ENCODE results near the gene CIB2. TPM values are rescaled to one million over a fixed set of nuclear protein-coding genes. Genes with fewer than 3 reads are reported as not detected.
"Not testable (repeated sequence)": the region's sequence is repeated elsewhere in the genome, so short reads cannot be mapped to it uniquely, and the experiment has no call there.

Gene CIB2
- total RNA-seq, 4 donors from 2014 or later: 6.6 to 16.2 (median 10.9) TPM

DNA sequence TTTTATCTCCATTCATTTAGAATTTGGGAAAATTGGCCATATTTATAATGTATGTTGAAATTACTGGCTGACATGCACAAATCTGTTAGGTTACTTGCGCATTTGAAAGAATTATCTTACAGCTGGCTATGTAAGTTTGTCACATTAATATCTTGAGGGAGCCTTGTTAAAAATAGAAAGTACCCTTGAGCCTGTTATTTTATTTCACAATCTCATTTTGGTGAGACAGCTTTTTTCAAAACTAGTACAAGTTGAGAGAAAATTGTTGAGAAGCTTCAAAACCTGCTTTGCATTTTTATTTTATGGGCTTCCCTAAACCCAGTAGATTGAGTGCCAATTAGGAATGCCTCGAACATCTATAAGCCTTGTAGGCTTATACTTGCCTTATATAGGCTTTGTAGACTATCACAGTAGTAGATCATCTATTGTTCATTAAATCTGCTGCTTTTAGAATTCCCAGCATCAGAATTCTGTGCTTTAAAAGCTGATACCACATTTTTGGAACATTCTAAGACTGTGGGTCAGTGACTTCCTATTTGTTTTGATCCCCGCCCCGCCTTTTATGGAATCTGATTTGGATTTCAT, 24.2 kb upstream of the CIB2 start:
- TF ChIP-seq, protein P1, sequence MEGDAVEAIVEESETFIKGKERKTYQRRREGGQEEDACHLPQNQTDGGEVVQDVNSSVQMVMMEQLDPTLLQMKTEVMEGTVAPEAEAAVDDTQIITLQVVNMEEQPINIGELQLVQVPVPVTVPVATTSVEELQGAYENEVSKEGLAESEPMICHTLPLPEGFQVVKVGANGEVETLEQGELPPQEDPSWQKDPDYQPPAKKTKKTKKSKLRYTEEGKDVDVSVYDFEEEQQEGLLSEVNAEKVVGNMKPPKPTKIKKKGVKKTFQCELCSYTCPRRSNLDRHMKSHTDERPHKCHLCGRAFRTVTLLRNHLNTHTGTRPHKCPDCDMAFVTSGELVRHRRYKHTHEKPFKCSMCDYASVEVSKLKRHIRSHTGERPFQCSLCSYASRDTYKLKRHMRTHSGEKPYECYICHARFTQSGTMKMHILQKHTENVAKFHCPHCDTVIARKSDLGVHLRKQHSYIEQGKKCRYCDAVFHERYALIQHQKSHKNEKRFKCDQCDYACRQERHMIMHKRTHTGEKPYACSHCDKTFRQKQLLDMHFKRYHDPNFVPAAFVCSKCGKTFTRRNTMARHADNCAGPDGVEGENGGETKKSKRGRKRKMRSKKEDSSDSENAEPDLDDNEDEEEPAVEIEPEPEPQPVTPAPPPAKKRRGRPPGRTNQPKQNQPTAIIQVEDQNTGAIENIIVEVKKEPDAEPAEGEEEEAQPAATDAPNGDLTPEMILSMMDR (IDR thresholded peaks at IDR 0.05): no peak
- H3K4me3 ChIP-seq (ENCODE audit: low read depth, poor library complexity, severe bottlenecking): no peak overlapping the region
- WGBS, 2 donors: 66 to 69% methylated on average over 4 of the region's 4 CpGs
- no peak for DNase-seq (ENCODE audit: low spot score in 2 of 2)
- intact Hi-C loops (cut with DNase I; ENCODE audit: low total_unique reads): no loop called here

DNA sequence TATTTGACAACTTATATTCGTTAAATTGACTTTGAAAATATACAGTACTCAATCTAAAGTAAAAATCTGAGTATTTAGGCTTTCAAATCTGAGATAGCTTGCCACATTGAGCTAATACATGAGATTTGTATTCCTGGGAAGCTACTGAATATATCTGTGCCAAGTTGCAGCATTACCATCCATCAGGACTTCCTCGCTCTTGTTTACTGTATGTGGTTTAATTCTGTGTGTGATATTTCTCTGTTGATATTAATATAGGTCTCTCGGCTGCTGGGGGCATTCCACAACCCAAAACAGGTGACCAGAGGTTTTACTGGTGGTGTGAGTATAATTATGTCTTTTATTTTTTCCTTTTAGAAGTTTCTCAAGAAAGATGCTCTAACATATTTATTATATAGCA, 23.7 kb upstream of the CIB2 start:
- TF ChIP-seq, protein P1 (IDR thresholded peaks at IDR 0.05): no peak
- no peak for TF ChIP-seq POLR2A (IDR thresholded peaks at IDR 0.05)
- DNase-seq (ENCODE audit: low spot score in 2 of 2): no peak
- 67 to 70% methylated on average over 3 of the region's 3 CpGs for WGBS, 2 donors
- intact Hi-C loops (cut with DNase I; ENCODE audit: low total_unique reads): no loop called here
- H3K4me3 ChIP-seq (ENCODE audit: low read depth, poor library complexity, severe bottlenecking): no peak overlapping the region

DNA sequence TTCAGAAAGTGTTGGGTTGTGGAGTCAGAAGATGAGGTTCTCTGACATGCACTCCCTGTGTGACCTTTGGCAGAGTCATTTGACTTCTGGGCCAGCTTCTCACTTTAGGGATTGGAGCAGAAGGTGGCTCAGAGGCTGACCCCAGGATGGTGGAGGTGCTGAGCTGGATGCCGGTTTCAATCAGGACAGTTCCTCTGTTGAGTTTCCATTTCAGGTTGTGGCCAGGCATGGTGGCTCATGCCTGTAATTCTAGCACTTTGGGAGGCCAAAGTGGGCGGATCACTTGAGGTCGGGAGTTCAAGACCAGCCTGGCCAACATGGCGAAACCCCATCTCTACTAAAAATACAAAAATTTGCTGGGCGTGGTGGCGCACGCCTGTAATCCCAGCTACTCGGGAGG, 19.8 kb upstream of the CIB2 start:
- H3K4me3 ChIP-seq (ENCODE audit: low read depth, poor library complexity, severe bottlenecking); intact Hi-C loops (cut with DNase I; ENCODE audit: low total_unique reads); DNase-seq (ENCODE audit: low spot score in 2 of 2): not testable (repeated sequence)
- WGBS, 2 donors: 92 to 93% methylated on average over 8 of the region's 8 CpGs

DNA sequence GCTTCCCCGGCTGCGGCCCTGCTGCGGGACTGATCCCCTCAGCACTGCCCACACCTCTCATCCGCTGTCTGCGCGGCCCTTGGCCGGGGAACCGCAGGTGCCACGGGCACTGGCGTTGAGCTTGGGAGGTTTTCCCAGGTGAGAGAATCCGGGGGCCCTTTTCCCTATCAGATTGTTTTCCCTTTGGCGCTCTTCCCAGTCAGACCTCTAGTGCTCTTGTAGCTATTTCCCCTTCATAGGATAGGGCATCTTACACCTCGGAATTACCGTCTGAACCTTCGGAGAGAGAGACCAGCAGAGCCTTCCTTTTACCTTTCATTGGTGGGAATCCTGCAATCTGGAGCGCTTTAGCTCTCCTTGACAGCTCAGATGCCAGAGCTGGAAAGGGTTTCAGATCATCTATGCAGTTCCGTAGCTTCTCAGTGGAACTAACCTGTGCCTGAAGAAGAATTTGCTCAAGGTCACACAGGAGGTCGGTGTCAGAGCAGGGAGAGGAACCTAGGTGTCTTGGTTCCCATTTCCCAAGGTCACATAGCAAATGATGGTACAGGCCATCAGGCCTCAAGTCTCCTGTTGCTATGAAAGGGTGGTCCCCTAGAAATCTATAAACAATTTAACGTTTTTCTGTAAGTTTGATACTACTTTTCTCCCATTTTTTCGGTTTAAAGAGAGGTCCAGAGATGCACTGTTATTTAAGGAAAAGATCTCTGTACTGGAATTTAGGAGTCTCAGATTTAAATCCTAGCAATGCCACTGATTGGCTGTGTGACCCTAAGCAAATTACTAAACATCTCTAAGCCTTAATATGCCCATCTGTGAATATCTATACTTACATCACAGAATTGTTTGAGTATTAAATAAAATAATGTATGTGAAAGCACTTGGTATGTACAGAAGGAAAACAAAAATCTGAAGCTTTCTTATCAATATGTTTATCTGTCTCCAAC, 18.8 kb upstream of the CIB2 start:
- TF ChIP-seq, protein P1 (IDR thresholded peaks at IDR 0.05): no peak
- no peak for TF ChIP-seq POLR2A (IDR thresholded peaks at IDR 0.05)
- intact Hi-C loops (cut with DNase I; ENCODE audit: low total_unique reads): no loop called here
- 11 to 20% methylated on average over 15 to 19 of the region's 20 CpGs for WGBS, 2 donors
- peak overlapping the region; percentile 56 for H3K4me3 ChIP-seq (ENCODE audit: low read depth, poor library complexity, severe bottlenecking)
- no peak for DNase-seq (ENCODE audit: low spot score in 2 of 2)

DNA sequence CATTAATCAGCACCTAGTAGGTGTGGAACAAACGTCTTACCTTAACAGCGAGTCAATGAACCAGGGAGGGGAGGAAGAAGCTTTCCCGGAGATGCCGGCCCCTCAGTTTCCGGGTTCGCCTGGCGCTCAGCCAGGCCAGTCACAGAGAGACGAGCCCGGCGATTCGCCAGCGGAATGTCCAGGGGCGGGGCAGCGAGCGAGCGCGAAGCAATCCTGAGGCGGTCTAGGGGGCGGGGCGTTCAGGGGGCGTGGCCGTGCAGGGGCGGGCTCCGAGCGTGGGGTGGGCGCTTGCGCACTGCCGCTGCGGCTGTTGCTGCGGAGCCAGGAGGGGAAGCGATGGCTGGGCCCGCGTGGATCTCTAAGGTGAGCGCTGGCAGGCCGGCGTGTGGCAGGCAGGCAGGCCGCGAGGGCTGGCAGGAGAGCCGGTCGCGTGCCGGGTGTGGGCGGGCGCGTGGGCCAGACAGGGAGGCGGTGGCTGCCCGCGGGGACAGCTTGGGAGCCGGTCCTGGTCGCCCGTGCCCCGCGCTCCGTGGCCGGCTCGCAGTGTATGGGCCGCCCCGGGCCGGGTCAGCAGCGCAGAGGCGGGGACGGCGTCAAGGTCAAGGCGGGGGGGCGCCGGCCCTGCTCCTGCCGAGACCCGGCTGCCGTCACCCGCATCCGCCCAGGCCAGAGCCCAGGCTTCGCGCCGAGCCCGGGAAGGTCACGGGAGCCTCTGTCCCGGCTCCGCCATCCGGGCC, 18.0 kb upstream of the CIB2 start, which contains the start of gene IDH3A:
TSS of gene IDH3A (plus strand) at position 295 of the 737 bp plus-strand sequence. CDS start at position 337, 42 bp downstream.
- intact Hi-C loops (cut with DNase I; ENCODE audit: low total_unique reads): no loop called here
- TF ChIP-seq POLR2A (IDR thresholded peaks at IDR 0.05): no peak
- TF ChIP-seq, protein P1 (IDR thresholded peaks at IDR 0.05): no peak
- peak within 1 kb of the TSS; percentile 56 for H3K4me3 ChIP-seq (ENCODE audit: low read depth, poor library complexity, severe bottlenecking)
- WGBS, 2 donors: 1 to 3% methylated on average over 8 to 31 of the region's 79 CpGs
- peak; percentile 98 to 100 for DNase-seq (ENCODE audit: low spot score in 2 of 2)
